NT2/D1 (cell line): ENCODE measurements around the gene ABHD6.

Source experiments
- DNase-seq: peaks from one replicate; pipeline ENCODE4 v3.0.0-alpha.2; 2011; ENCODE audit warnings: low read depth, low spot score
- H3K27me3 ChIP-seq: 2 replicates; pipeline ENCODE4 v1.6.0; 2011; ENCODE audit warnings: mild to moderate bottlenecking; ENCODE audit not compliant: insufficient read length, insufficient read depth
- H3K36me3 ChIP-seq: 2 replicates; pipeline ENCODE4 v1.6.1; 2011; ENCODE audit warnings: mild to moderate bottlenecking, low read length, mixed read lengths; ENCODE audit not compliant: insufficient read depth, insufficient read length
- H3K4me1 ChIP-seq: 2 replicates; pipeline ENCODE4 v1.5.1; 2011; ENCODE audit not compliant: insufficient read depth, insufficient read length
- H3K4me3 ChIP-seq: 2 replicates; pipeline ENCODE4 v1.5.1; 2011; ENCODE audit warnings: low read depth; ENCODE audit not compliant: insufficient read length
- H3K9ac ChIP-seq: 2 replicates; pipeline ENCODE4 v1.6.0; 2011; ENCODE audit warnings: low read depth; ENCODE audit not compliant: insufficient read length
- H3K9me3 ChIP-seq: 2 replicates; pipeline ENCODE4 v1.5.1; 2011; ENCODE audit warnings: mild to moderate bottlenecking, low read length; ENCODE audit not compliant: insufficient read depth
- SUZ12 ChIP-seq: IDR thresholded peaks from 2 replicates; pipeline ENCODE4 v1.6.1; 2011; ENCODE audit not compliant: insufficient read length, insufficient read depth; ENCODE audit errors: extremely low read depth
- YY1 ChIP-seq: IDR thresholded peaks from 2 replicates; pipeline ENCODE4 v1.6.1; 2011; ENCODE audit not compliant: insufficient read length, insufficient read depth
- ZNF274 ChIP-seq: IDR thresholded peaks from 2 replicates; pipeline ENCODE4 v1.6.1; 2011; ENCODE audit warnings: mild to moderate bottlenecking, low read depth, low read length

ABHD6 gene, protein sequence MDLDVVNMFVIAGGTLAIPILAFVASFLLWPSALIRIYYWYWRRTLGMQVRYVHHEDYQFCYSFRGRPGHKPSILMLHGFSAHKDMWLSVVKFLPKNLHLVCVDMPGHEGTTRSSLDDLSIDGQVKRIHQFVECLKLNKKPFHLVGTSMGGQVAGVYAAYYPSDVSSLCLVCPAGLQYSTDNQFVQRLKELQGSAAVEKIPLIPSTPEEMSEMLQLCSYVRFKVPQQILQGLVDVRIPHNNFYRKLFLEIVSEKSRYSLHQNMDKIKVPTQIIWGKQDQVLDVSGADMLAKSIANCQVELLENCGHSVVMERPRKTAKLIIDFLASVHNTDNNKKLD

GRCh38 chr3:58237238-58237940, at the start of gene ABHD6:
ABHD6 (plus strand) TSS chr3:58237792; CDS start chr3:58256587, 18,795 bp downstream.
- peak; percentile 38 for DNase-seq
- Histone ChIP-seq H3K4me1 (peaks cover 5% of the 10 kb centered on the region), H3K9me3 (no peaks in the 10 kb centered on the region), H3K27me3 (peaks cover 58% of the 10 kb centered on the region), H3K9ac (peak within 1 kb of the TSS; percentile 85), H3K36me3 (no peaks in the 10 kb centered on the region), H3K4me3 (peak within 1 kb of the TSS; percentile 72)
- TF ChIP-seq SUZ12 (no peak), ZNF274 (no peak), YY1 (no peak)

GRCh38 chr3:58188173-58188564, 49.4 kb upstream of the ABHD6 start:
- no peaks in the 10 kb centered on the region for H3K36me3 ChIP-seq
- H3K4me1 ChIP-seq = peaks cover 13% of the 10 kb centered on the region
- no peaks in the 10 kb centered on the region for H3K27me3 ChIP-seq
- TF ChIP-seq YY1 = no peak
- no peak for TF ChIP-seq SUZ12
- no peak for TF ChIP-seq ZNF274
- H3K4me3 ChIP-seq = no peak overlapping the region
- no peak for DNase-seq
- no peaks in the 10 kb centered on the region for H3K9me3 ChIP-seq
- H3K9ac ChIP-seq = no peak overlapping the region

- peak overlapping the region; percentile 16 for H3K9ac ChIP-seq
- no peaks in the 10 kb centered on the region for H3K36me3 ChIP-seq
- H3K4me3 ChIP-seq = no peak overlapping the region
- no peaks in the 10 kb centered on the region for H3K9me3 ChIP-seq
- no peak for DNase-seq
- no peaks in the 10 kb centered on the region for H3K27me3 ChIP-seq
- TF ChIP-seq YY1 = no peak
- TF ChIP-seq ZNF274 = no peak
- TF ChIP-seq SUZ12 = no peak
- H3K4me1 ChIP-seq = peaks cover 13% of the 10 kb centered on the region
These were observed 48.6 kb upstream of the ABHD6 start for GRCh38 chr3:58188921-58189451.

DNA sequence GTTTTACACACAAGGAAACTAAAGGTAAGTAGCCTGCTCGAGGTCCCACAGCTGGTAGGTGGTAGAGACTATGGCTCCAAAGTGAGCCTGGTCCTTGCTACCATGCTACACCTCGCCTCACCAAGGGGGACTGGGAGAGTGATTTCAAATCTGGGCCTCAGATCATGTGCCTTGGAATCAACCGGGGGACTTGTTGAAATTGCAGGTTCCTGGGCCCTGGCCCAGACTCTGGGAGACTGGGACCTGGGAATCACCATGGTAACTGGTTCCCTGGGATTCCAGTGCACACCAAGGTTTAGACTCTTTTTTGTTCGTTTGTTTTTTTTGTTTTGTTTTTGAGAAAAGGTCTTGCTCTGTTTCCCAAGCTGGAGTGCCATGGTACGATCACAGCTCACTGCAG, 47.9 kb upstream of the ABHD6 start:
- Histone ChIP-seq H3K4me1 (peaks cover 13% of the 10 kb centered on the region), H3K4me3 (no peak overlapping the region), H3K36me3 (no peaks in the 10 kb centered on the region), H3K9ac (no peak overlapping the region), H3K27me3 (no peaks in the 10 kb centered on the region), H3K9me3 (no peaks in the 10 kb centered on the region)
- DNase-seq = no peak
- no peak for TF ChIP-seq ZNF274
- no peak for TF ChIP-seq YY1
- no peak for TF ChIP-seq SUZ12

GRCh38 chr3:58190291-58190690, 47.3 kb upstream of the ABHD6 start:
- Histone ChIP-seq H3K27me3 (no peaks in the 10 kb centered on the region), H3K9ac (no peak overlapping the region), H3K4me3 (no peak overlapping the region), H3K9me3 (no peaks in the 10 kb centered on the region), H3K36me3 (no peaks in the 10 kb centered on the region), H3K4me1 (peaks cover 13% of the 10 kb centered on the region)
- no peak for DNase-seq
- TF ChIP-seq ZNF274 (no peak), SUZ12 (no peak), YY1 (no peak)

DNA sequence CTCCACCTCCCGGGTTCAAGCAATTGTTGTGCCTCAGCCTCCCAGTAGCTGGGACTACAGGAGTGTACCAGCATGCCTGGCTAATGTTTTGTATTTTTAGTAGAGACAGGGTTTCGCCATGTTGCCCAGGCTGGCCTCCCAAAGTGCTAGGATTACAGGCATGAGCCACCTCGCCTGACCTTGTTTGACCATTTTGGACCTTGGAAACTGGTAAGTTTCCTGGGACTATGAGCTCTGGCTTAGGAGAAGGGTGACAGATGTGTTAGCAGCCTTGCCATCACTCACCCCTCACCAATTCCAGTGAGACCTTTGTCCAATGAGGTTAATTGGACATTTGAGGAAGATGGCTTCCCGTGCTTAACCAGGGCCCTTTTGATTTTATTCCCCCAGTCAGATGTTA, 46.7 kb upstream of the ABHD6 start:
- no peak overlapping the region for H3K4me3 ChIP-seq
- peaks cover 13% of the 10 kb centered on the region for H3K4me1 ChIP-seq
- H3K9me3 ChIP-seq = no peaks in the 10 kb centered on the region
- no peaks in the 10 kb centered on the region for H3K27me3 ChIP-seq
- no peak for DNase-seq
- H3K9ac ChIP-seq = no peak overlapping the region
- no peaks in the 10 kb centered on the region for H3K36me3 ChIP-seq
- TF ChIP-seq SUZ12 (no peak), YY1 (no peak), ZNF274 (no peak)
